Heart left ventricle (tissue), 13 donors: Measurements from ENCODE around the gene GCLM.

Source experiments
- CTCF ChIP-seq, 12 donors: fragments of 200-600 bp; sonication (generic) in 4 of 12; IDR thresholded peaks; one replicate each; pipeline versions ENCODE4 v1.5.0 to v1.8.0; 2018 to 2022; ENCODE audit warnings: antibody characterized with exemption in 12 of 12, mild to moderate bottlenecking in 5 of 12
- POLR2A ChIP-seq, 2 donors: fragments of 450-650 bp; IDR thresholded peaks; one replicate each; pipeline ENCODE4 v1.6.1; 2017; ENCODE audit warnings: antibody characterized with exemption in 2 of 2, mild to moderate bottlenecking in 2 of 2, moderate library complexity in 2 of 2
- donor health status: ischemic (EF 13 %, LVEDD 7.1; RV severe dilation, severe dysfunction).
- donor health status: DM: no; HTN: yes; CAD: no.
- donor health status: DM: no; HTN: no; CAD: no.
- donor health status: ischemic (EF 25% LVEDD 6.9; RV normal size, moderate dysfunction).
- donor health status: ischemic (EF 25% LVEDD 5.7; RV mildly dilated, moderate dysfunction).
- donor health status: ischemic (EF 35%, LVEDD 5.7; RV mildly dilated, moderate dysfunction).
- donor health status: nonischemic (EF 11% LVEDD 7.7; RV severe dilation, severe dysfunction).
- donor health status: DM: yes; HTN: yes; CAD: no.
- donor health status: PGD.
- donor health status: ischemic (EF 29% LVEDD 5.4; RV normal size, mild dysfunction).
- donor health status: nonischemic (EF 23%, LVEDD 6.1; RV moderate dilation, normal function).

GRCh38 chr1:93904228-93904627 is 5.0 kb downstream of the GCLM start:
- TF ChIP-seq CTCF (IDR thresholded peaks at IDR 0.05) (no peak), POLR2A (IDR thresholded peaks at IDR 0.05) (no peak)
